Stimulated activated CD4-positive, alpha-beta T cell treated with anti-CD3 and anti-CD28 coated beads, Interleukin-2, amount 100 ng/mL, for 48 hours (primary cell): ENCODE results near the gene PML.
"Not testable (repeated sequence)": the region's sequence is repeated elsewhere in the genome, so short reads cannot be mapped to it uniquely, and the experiment has no call there.

Experiments used
- DNase-seq, 2 donors: peaks; one replicate each; pipeline ENCODE4 v3.0.0-alpha.2; 2020

Gene PML

GRCh38 chr15:74063425-74064146 lies 69.1 kb downstream of the PML start:
- not testable (repeated sequence) for DNase-seq

DNA sequence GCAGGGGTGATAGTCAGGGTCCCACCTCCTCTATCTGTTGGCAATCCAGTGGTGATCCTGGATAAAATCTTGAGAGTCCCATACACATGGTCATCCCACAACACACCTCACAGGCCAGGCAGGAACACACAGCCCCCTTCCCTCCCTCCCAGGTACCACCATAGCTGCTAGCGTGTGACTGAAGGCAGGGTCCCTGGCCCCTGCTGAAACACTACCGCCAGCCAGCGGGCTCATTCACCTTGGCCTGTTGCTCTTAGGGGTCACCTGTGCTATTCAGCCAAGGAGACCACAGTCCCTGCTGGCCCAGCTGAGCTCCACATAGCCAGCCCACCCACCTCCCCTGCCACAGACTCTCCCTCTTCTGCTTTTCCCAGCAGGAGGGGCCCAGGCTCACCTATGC lies 69.7 kb downstream of the PML start:
- DNase-seq: not testable (repeated sequence)

GRCh38 chr15:74064822-74065221 lies 70.3 kb downstream of the PML start:
- DNase-seq: not testable (repeated sequence)

GRCh38 chr15:74065684-74066411 lies 71.3 kb downstream of the PML start:
- peak; percentile 48 to 60 for DNase-seq

DNA sequence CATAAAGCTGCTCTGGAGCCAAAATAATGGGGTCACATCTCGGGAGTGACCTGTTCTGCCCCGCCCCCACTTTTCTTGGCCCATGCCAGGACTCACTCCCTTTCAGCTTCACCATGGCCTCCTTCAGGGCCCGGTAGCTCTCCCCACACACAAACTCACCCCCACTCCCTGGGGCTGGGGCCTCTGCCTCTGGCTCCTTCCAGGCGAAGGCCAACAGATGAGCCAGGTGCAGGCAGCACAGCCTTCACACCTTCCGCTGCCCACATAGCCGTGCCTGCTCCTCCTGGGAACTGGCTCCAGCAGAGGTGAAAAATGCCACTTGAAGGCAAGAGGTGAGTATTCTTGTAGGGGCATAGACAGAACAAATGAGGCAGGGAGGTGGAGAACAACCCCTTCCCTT lies 77.1 kb downstream of the PML start:
- not testable (repeated sequence) for DNase-seq

DNA sequence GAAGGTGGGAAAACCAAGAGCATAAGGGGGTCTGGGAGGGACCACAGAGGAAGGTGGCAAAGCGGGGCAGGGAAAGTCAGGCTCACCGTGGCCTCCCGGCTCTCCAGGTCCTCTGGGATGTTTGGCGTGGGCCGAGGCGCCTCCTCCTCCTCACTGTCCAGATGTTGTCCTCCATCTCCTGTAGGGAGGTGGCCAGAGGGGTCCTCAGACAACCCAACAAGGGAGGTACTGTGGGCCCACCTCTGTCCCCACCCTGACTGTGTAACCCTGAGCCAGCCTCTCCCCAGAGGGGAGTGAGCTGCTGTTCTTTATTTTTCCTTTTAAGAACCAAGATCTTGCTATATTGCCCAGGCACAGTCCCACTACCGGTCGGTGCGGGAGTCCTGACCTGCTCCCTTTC lies 77.6 kb downstream of the PML start:
- DNase-seq: not testable (repeated sequence)

GRCh38 chr15:74072614-74073337 lies 78.3 kb downstream of the PML start:
- peak in 1 of 2 donors; percentile 30 for DNase-seq

GRCh38 chr15:74075781-74076180 lies 81.3 kb downstream of the PML start:
- not testable (repeated sequence) for DNase-seq

DNA sequence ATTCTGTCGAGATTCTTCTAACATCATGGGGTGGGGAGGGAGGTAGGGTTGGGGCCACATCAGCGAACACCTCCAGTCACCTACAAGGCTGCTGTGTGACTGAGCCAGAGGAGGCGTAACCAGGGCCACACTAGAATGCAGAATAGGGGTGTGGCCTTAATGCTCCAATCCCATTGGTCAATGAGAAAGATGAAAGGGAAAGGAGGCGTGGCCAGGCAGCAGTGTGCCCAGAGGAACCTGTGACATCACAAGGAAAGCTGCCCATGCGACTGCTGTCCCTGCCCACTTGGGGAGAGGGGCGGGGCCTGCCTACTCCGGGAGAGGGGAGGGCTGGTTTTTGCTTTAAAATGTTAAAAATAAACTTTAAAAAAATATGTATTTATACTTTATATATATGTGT lies 87.9 kb downstream of the PML start, which contains the start of gene GOLGA6A:
Gene GOLGA6A (minus strand): TSS at position 101 of the 400 bp plus-strand sequence. CDS start 41 bp downstream, at position 60.
- DNase-seq: not testable (repeated sequence)

- not testable (repeated sequence) for DNase-seq
These were observed 100.1 kb downstream of the PML start for GRCh38 chr15:74094567-74094966.

GRCh38 chr15:74095610-74096009 lies 101.1 kb downstream of the PML start:
- not testable (repeated sequence) for DNase-seq

DNA sequence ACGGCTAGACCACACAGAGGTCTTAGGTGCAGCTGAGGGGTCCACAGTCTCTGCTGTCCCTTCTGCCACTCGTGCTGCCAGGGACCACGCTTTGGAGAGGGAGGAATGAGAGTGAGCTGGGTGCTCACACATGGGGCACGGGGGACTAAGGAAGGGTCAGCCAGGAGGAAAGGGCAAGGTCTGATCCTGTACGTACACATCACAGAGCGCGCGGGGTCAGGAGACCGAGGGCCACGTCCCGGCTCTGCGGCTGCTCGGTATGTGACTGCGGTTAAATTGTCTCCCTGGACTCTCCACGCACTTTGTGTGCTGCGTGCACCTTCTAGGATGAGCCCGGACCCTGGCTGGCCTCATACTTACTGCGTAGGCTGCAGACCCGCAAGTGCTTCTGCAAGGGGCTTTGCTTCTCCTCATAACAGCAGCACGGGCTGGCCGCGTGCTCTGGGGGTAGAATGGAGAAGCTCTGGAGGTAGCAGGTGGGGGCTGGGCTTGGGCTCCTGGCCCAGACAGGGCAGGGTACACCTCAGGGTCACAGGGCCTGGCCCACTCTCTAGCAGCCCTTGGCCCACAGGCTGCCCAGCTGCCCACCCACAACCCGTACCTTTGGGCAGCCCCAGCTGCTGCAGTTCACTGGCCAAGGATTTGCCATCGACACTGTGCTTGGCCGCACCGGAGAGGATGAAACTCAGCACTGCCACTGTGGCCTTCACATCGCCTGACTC lies 102.4 kb downstream of the PML start:
- not testable (repeated sequence) for DNase-seq
